Endothelial cell (in vitro differentiated cells): ENCODE measurements around the gene ADD3. TPM values are rescaled to one million over a fixed set of nuclear protein-coding genes. Genes with fewer than 3 reads are reported as not detected.

ENCODE experiments used
- DNase-seq: peaks from one replicate; pipeline ENCODE4 v3.0.0; 2021; ENCODE audit warnings: low spot score
- H3K27ac Mint-ChIP-seq: one replicate; pipeline ENCODE4 v1.8.0; 2021; ENCODE audit warnings: mixed read lengths, inconsistent platforms; ENCODE audit not compliant: unreplicated experiment
- H3K27me3 Mint-ChIP-seq: one replicate; pipeline ENCODE4 v1.8.0; 2021; ENCODE audit warnings: mild to moderate bottlenecking, moderate library complexity, mixed read lengths, inconsistent platforms; ENCODE audit not compliant: unreplicated experiment
- H3K36me3 Mint-ChIP-seq: one replicate; pipeline ENCODE4 v1.8.0; 2021; ENCODE audit warnings: mild to moderate bottlenecking, low read depth, mixed read lengths, inconsistent platforms; ENCODE audit not compliant: unreplicated experiment
- H3K4me1 Mint-ChIP-seq: one replicate; pipeline ENCODE4 v1.8.0; 2021; ENCODE audit warnings: mild to moderate bottlenecking, mixed read lengths, inconsistent platforms; ENCODE audit not compliant: unreplicated experiment
- H3K4me3 Mint-ChIP-seq: one replicate; pipeline ENCODE4 v1.8.0; 2021; ENCODE audit warnings: mild to moderate bottlenecking, mixed read lengths, inconsistent platforms; ENCODE audit not compliant: unreplicated experiment
- H3K9me3 Mint-ChIP-seq: one replicate; pipeline ENCODE4 v1.8.0; 2021; ENCODE audit warnings: mixed read lengths, inconsistent platforms; ENCODE audit not compliant: unreplicated experiment
- CTCF ChIP-seq: fragments of 200-600 bp; sonication (generic); IDR thresholded peaks from one replicate; pipeline ENCODE4 v1.5.0; 2021; ENCODE audit warnings: antibody characterized with exemption; ENCODE audit not compliant: unreplicated experiment
- total RNA-seq: library from RNA; stranded (reverse); fragmentation: NEBNext Ultra II Directional; extraction: Animal tissue kit (Norgen Biotek cat#: 25700); gene quantifications from one replicate; pipeline ENCODE4 v1.2.1, GENCODE V29; 2021; ENCODE audit not compliant: unreplicated experiment

Gene ADD3
- total RNA-seq, 1 donor from 2014 or later = 125 TPM

- Mint-ChIP-seq H3K9me3 (no peaks in the 10 kb centered on the region), H3K4me3 (no peak overlapping the region), H3K27ac (no peak overlapping the region), H3K4me1 (peaks cover 24% of the 10 kb centered on the region), H3K36me3 (peaks cover 9% of the 10 kb centered on the region), H3K27me3 (peaks cover 3% of the 10 kb centered on the region)
- TF ChIP-seq CTCF = no peak
- no peak for DNase-seq
These were observed 80.8 kb downstream of the ADD3 start for GRCh38 chr10:110088367-110089104.

GRCh38 chr10:110091830-110092229, 84.0 kb downstream of the ADD3 start:
- Mint-ChIP-seq H3K27ac (no peak overlapping the region), H3K4me1 (peaks cover 2% of the 10 kb centered on the region), H3K9me3 (no peaks in the 10 kb centered on the region), H3K27me3 (no peaks in the 10 kb centered on the region), H3K36me3 (no peaks in the 10 kb centered on the region), H3K4me3 (no peak overlapping the region)
- DNase-seq = no peak
- TF ChIP-seq CTCF = no peak

- no peak for DNase-seq
- Mint-ChIP-seq H3K9me3 (no peaks in the 10 kb centered on the region), H3K36me3 (no peaks in the 10 kb centered on the region), H3K4me3 (no peak overlapping the region), H3K27me3 (no peaks in the 10 kb centered on the region), H3K4me1 (no peaks in the 10 kb centered on the region), H3K27ac (no peak overlapping the region)
- TF ChIP-seq CTCF = no peak
These were observed 85.9 kb downstream of the ADD3 start for GRCh38 chr10:110093722-110094121.

- H3K27me3 Mint-ChIP-seq = no peaks in the 10 kb centered on the region
- no peak for DNase-seq
- H3K36me3 Mint-ChIP-seq = no peaks in the 10 kb centered on the region
- no peaks in the 10 kb centered on the region for H3K9me3 Mint-ChIP-seq
- no peak overlapping the region for H3K27ac Mint-ChIP-seq
- TF ChIP-seq CTCF = no peak
- no peak overlapping the region for H3K4me3 Mint-ChIP-seq
- H3K4me1 Mint-ChIP-seq = no peaks in the 10 kb centered on the region
These were observed 87.0 kb downstream of the ADD3 start for GRCh38 chr10:110094786-110095185.

GRCh38 chr10:110101464-110102144, 93.8 kb downstream of the ADD3 start:
- Mint-ChIP-seq H3K9me3 (no peaks in the 10 kb centered on the region), H3K4me1 (no peaks in the 10 kb centered on the region), H3K4me3 (no peak overlapping the region), H3K36me3 (no peaks in the 10 kb centered on the region), H3K27me3 (no peaks in the 10 kb centered on the region), H3K27ac (no peak overlapping the region)
- no peak for TF ChIP-seq CTCF
- DNase-seq = no peak
